Hematopoietic multipotent progenitor cell treated with erythropoietin and hydrocortisone succinate and interleukin-3 and kit ligand, for 4 days (in vitro differentiated cells): ENCODE measurements around the gene PCDHGC5.

Experiments used
- DNase-seq: peaks from one replicate; pipeline ENCODE4 v3.0.0-alpha.2; 2015

Gene PCDHGC5

DNA sequence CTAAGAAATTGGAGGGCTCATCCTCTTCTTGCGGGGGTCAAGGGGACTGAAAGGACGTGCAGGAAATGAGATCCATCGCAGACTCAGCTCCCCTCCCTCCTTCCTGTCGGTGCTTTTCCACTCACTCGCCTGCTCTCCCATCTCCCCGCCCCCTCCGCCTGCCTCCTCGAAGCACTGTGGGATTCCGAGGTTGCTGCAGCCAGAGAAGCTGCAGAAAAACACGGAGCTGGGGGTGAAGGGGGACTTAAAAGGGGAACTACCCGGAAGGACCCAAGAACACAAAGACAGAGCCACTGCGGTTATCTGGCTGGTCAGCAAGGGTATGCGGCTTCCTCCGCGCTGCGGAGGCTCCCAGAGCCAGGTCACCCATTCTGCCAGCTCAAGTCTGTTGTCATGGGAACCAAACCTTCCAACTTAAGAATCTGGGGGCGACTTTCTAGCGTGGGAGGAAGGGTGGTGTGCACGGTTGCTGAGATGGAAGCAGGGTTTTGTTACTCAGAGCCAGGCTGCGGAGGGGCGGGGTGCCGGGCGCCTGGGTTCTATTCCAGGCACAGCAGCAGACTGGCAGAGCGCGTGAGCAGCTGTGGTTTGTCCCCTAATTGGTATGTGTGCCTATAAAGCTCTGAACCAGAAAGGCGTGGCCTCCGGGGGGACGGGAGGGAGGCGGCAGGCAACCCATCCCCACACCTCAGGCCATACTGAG, 24.9 kb downstream of the PCDHGC5 start:
- DNase-seq, result peak; percentile 91

DNA sequence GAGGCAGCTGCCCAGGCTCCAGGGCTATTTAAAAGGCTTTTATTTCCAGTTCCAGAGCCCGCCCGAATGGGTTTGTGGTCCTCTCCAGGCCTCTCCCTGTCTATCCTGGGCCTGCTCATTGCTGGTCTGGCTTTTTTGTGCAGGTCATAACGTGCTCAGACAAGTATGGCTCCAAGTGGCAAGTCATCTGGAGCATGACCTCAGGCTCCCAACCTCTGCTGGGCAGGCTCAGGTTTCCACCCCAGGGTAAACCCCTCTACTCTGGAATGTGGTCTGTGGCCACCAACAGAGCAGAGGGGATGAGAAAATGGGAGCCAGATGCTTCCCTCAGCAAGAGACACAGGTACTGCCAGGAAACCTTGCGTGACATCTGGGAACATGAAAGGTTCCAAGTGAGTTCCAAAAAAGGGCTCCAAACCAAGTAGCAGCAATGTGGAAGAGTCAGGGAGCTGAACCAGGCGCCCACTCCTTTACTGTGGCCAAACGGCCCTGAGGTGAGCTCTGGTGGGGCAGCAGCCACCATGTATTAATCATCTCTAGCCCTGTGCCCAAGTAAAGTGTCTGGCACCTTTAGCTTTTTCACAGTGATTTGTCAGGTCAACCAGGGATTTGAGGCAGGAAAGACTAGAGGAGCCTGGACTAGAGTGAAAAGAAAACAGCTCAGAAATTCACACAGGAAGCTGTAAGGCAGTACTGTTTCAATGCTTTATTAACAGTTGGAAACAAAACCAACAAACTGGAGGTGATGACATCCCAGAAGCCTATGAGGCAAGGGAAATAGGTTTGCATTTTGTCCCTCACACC, 25.7 kb downstream of the PCDHGC5 start:
- DNase-seq, result no peak

DNA sequence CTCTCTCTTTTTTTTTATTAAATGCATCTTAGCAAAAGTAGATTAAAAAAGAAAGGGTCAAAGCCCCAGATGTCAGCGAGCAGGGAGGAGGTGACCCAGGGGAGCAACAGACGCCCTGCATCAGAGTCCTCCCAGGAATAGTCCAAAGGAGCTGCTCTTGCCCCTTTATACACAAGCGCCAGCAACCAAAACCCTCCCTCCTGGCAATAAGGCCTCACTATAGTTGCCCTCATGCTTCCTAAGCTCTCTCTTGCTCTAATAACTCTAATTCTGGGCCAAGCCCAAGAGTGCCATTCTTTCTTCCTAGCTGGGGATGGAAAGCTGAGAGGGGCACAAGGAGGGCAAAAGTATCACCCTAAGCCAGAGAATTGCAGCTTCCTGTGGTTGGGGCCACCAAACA, 26.3 kb downstream of the PCDHGC5 start:
- no peak for DNase-seq

DNA sequence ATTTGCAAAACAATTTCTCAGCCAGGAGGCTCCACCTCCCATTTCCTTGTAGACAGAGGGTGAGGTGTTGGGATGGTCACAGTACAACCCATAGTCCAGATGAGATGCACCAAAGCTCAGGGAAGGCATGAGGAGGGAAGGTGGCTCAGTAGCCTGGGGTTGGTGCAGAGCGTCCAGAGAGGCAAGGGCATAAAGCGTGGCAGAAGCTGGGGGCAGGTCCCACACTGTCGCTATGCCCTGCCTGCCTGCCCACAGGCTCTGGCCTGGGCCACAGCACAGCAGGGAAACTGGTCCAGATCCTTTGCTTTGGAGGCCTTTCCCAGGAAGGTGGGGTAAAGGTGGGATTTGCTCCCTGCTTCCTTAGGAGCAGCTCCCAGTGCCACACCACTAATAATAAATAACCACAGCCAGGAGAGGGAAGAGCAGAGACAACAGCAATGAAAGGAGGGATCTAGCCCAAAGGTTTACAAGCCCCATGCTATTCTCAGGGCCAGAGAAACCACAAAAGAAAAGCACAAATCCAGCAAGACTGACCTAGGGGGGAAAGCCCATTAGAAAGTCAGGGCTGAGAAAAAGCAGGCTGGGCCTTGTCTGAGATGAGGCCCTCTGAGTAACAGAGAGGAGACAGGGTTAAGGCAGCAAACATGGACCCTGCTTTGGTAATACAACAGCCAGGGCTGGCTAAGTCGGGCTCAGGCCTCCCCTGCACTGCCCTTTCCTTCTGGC, 27.2 kb downstream of the PCDHGC5 start:
- no peak for DNase-seq

DNA sequence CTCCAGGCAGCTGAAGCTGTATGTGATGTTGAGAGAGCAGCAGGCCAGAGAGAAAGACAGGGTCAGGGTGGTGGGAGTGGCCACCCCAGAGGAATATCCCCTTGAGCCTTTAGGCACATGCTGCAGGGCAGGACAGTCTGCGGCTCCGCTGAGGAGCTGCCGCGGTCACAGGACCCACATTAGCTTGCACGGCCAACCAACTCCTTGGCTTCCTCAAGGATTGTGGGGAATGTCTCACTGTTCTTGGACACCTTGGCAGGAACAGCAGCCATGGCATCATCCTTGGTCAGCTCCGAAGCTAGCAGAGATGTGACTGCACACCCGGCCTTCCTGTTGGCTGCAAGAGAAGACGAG, 27.8 kb downstream of the PCDHGC5 start:
- DNase-seq, result no peak

- no peak for DNase-seq
These were observed 28.4 kb downstream of the PCDHGC5 start for GRCh38 chr5:141517312-141517711.

- no peak for DNase-seq
These were observed 29.2 kb downstream of the PCDHGC5 start for GRCh38 chr5:141517880-141518617.

DNA sequence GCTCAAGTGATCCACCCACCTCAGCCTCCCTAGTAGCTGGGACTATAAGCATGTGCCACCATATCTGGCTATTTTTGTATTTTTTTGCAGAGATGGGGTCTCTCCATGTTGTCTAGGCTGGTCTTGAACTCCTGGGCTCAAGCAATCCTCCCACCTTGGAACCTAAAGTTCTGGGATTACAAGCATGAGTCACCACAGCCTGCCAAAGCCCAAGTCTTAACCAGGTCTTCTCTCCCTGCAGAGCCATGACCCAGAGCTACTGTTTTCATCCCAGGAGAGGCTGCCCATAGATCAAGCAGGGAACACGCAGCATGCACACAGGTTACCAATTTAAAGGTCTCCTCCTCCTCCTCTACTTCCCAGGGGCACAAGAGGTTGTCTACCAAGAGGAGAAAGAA, 29.7 kb downstream of the PCDHGC5 start:
- no peak for DNase-seq

GRCh38 chr5:141519605-141520565, 31.0 kb downstream of the PCDHGC5 start:
- DNase-seq, result no peak

DNA sequence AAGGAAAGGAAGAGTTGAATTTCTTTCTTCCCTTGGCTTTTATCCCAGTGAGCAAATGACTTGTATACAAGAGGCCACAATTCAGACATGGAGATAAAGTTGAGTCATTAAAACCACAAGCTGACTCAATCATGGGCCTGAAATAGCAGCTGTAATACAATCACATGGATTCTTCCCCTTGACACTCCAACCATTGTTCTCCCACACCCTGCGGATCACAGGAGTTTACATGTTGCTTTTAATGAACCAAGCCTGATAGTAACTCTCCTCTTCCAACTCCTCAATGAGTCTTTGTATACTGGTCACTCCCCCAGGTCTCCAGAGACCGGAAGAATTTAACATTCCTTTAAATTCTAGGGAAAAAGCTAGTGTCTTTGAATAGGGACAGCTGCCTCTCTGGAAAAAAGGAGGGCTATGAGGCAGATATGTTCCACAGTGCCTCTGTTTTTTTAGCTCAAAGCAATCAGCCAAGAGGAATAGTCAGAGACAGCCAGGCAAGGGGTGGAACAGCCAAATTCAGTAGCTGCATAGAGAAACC, 32.4 kb downstream of the PCDHGC5 start:
- peak; percentile 87 for DNase-seq

DNA sequence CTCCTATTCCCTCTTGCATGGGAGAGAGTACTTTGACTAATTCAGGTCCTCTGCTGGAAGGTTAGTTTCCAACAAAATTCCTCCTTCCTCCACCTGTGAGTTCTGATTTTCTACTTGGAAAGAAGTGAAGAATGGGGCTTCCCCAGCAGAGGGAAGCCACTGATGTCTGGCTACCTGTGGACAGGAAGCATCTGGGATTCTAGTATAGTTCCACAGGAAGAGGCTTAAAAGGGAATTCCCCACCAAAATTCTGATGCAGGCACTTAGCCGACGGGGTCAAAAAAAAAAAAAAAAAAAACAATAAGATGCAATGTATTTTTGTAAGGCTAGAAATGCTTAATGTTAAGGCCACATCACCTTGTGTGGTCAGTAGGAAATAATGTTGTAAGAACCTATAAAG, 33.4 kb downstream of the PCDHGC5 start:
- no peak for DNase-seq

DNA sequence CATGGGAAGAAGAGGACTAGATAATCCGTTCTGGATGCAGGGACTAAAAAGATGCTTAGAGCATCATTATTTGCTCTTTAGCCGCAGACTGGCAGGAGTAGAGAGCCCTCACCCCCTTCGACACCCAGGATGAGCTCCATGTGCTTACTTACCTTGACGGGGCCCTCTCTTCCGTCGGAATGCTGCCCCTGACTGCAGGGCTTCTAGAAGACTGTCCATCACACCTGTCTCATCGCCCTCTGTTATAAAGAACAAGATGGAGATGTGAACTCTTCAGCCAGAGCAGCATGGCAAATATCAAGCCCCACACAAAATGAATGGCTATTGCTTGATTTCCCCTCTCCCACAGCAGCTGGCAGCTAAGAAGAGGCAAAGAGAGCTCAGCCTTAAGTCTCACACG, 35.1 kb downstream of the PCDHGC5 start:
- DNase-seq, result no peak

- peak; percentile 78 for DNase-seq
These were observed 36.0 kb downstream of the PCDHGC5 start for GRCh38 chr5:141524604-141525597.

- no peak for DNase-seq
These were observed 36.8 kb downstream of the PCDHGC5 start for GRCh38 chr5:141525653-141526052.

- no peak for DNase-seq
These were observed 38.5 kb downstream of the PCDHGC5 start for GRCh38 chr5:141527426-141527825.

DNA sequence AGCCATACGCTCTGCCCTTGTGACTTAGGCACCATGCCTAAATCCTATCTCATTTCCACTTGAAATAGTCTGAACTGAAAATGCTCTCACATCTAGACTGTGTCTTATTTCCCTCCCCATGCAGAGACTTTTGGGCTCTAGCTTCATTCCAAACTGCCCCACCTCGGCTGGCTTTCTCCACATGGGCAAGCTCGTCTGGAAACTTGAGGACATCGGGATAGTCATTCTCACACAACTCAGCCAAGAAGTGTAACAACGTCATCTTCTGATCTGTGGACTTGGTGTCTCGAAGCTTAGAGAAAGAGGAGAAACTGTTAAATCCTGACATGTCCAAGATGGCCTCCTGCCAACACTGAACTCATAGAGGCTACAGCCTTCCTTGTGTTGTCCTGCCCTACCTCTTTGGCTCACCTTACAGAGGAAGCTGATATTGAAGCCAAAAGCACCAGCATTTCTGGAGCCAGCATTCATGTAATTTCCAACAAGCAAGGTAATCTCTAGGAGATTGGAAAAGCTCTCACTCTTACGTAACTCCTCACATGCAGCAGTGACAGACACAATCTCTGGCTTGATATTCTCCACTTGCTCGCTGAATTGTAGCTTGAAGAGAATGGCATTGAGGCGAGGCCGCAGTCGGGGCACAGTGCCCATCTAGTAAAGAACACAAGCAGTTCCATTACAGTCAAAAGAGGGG, 39.6 kb downstream of the PCDHGC5 start:
- DNase-seq, result no peak

DNA sequence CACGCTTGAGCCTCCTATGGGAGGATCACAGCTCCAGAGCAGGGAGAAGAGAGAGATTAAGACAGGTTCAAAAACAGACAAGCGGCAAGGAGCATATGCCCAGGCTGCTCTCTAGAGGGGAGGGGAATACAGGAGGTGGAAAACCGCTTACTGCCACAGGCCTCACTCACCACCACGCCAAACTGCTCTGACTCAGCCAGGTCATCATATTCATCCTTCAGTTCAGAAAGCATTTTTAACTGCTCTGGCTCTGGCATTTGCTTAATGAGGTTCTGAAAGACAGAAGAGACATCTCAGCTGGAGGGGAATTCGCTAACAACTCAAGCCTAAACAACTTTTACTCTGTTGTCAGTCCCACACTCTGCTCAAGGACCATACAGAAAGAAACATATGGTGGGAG, 40.1 kb downstream of the PCDHGC5 start:
- no peak for DNase-seq

GRCh38 chr5:141529873-141530272, 41.0 kb downstream of the PCDHGC5 start:
- DNase-seq, result no peak

DNA sequence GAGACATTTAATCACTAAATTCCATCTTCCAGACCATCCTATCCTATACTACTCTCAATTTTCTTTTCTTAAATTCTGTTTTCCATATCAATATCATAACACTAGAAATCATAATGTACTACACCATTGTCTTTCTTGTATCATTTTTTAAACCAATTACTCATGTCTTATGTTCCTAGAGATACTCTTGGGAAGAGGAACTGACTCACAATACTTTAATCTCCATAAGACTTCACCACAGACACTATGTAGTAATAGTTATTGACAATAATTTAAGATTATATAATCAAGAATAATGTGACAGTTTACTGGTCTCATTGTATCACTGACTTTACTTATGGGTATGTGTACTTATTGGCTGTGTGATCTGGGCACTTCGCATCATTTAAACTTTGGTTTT, 43.8 kb downstream of the PCDHGC5 start:
- DNase-seq, result no peak

DNA sequence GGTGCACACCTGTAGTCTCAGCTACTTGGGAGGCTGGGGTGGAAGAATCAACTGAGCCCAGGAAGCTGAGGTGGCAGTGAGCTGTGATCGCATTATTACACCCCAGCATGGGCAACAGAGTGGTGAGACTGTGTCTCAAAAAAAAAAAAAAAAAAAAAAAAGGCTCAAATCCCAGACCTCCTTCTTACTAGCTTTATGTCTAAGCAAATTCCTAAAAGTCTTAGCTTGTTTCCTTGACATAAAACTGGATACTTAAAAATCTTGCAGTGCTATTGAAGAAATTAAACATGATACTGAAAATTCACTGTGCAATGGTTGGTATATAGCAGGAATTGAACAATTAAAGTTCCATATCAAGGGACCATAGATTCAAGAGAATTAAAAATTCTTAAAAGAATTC, 45.0 kb downstream of the PCDHGC5 start:
- no peak for DNase-seq
